Forelimb muscle (tissue), 1 donor: ENCODE results near the gene HJURP. TPM values are rescaled to one million over a fixed set of nuclear protein-coding genes. Genes with fewer than 3 reads are reported as not detected.

Experiments used
- DNase-seq: peaks from one replicate; pipeline ENCODE4 v3.0.0-alpha.2; 2013; ENCODE audit warnings: low read depth
- polyA plus RNA-seq: library from polyadenylated mRNA; unstranded; fragments of 120-200 nt; gene quantifications from one replicate; pipeline ENCODE4 v1.2.1, GENCODE V29; 2013; ENCODE audit not compliant: insufficient read length

Gene HJURP
- polyA plus RNA-seq, 1 donor, result 10.0 TPM

DNA sequence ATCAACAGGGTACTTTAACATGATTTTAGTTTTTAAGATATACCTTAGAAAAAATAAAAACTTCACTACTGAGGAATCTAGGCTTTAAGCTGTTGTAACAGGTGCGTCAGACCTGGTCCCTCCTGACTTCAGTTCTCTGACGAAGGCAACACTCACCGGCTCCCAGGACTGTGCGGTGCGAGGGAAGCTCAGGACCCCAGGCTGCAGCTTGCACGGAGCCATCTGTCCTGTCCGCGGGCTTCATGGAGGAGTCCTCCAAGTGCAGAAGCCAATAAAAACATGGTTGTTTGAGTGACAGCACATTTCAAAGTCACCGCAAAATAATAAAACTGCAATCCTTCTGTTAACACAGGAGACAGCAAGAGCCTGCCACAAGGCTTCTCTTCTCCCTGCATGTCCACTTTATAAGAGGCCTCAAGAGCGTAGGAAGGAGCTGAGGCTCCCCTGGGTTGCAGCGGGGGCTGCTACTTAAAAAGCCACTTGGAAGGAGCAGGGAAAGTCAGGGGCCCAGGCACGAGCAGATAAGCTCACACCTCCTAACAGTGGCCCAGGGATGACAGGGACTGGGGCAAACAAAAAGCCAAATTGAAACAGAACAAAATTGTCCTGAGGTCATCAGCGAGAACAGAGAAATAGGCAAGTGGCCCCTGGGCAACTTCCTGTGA is 4.6 kb downstream of the HJURP start:
- no peak for DNase-seq

DNA sequence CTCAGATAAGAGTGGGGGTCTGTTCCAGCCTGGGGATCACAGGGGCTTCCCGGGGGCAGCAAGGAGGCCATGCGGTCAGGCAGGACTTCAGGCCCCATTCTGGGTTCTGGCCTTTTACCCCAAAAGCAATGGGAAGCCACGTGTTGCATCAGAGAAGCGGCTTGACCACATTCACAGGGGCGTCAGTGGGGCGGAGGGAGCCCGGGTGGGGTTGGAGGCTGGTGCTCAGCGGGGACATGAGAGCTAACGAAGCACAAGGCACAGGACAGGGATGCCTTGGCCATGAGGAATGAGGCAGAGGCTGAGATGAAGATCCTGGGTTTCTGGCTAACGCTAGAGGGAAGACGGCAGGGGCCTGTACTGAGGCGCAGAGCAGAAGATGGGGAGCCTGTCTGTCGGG is 6.1 kb downstream of the HJURP start:
- no peak for DNase-seq

DNA sequence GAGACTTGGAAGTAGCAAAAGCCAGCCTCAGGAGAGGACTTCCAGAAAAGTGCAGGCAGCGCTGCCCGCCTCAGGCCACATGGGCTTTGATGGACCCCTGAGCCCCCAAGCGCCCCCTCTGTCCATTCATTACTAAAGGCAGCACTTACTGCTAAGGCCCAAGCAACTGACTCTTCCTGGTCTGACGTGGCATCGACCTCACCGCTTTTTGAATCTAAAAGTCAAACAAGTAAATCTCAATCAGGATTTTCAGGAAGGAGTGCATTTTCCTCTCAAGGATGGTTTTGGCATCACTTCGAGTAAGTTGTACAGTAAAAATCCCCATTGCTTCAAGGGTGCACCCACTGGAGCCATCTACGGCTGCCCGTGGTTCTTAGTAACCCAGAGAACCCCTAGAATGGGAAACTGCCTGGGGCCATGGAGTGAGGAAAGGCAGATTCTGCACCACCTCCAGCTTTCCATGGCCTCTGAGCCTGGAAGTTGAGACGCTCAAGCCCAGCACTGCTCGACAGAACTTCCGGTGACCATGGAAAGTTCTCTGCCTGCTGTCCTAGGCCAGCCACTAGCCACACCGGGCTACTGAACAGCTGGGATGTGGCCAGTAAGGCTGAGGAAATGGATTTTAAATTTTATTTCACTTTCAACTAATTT is 7.0 kb downstream of the HJURP start:
- no peak for DNase-seq

DNA sequence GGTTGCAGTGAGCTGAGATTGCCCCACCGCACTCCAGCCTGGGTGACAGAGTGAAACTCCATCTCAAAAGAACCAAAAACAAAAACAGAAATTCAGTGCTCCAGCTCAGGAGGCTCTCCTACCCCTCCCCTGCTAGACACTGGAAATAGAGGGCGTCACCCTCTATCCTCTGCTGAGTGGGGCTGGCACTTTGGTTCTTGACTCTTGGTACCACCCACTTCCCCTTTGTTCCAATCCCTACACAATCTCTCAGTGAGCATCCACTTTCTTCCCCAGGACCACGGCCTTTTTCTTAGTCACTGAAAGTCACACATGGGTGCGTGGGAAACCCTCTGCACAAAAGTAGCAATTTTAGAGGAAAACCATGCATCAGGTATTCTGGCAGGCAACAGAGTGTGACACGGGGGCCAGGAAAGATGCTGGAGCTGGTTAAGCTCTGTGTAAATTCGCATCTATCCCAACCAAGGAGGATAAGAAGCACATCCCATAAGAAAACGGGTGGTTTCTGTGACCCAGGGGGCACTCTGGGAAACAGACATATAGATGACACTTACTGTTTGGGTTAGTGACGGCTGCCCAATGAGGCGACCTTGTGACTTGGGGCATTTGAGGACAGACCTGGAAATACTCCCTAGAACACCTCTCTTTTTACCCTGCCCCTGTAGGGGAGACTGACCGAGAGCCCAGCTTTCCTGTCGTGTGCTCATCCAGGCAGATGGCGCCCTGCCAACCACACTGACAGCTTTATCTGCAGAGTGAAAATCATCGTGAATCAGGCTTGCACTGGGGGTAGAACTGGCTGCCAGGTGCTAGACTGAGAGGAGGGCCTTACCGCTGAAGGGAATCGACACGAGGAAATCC is 7.7 kb downstream of the HJURP start:
- DNase-seq, result no peak

DNA sequence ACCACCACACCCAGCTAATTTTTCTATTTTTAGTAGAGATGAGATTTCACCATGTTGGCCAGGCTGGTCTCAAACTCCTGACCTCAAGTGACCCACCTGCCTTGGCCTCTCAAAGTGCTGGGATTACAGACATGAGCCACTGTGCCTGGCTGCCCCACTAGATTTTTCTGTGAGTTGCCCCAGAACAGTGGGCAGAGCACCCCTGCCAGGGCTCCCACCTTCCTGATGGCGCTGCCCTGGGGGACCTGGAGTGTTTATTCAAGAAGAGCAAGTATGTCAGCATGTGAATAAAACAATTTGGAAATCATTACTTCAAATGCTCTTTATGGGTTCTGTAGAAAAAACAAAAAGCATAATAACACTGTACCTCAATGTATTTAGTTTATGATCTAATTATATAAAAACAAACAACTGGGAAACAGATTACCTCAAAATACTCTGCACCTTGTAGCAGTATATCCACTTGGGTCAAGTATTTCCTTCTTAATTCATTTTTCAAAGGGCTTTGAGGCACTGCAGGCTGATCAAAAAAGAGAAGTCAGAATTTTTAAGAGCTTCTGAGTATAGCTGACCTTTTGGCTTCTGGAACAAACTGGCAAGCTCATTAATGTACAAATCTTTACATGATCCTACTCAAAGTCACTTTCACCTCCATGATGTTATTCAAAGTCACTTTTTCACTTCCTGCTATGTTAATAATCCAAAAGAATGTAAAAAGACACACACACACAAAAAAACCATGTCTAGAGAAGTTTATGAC is 8.9 kb downstream of the HJURP start:
- DNase-seq, result no peak

DNA sequence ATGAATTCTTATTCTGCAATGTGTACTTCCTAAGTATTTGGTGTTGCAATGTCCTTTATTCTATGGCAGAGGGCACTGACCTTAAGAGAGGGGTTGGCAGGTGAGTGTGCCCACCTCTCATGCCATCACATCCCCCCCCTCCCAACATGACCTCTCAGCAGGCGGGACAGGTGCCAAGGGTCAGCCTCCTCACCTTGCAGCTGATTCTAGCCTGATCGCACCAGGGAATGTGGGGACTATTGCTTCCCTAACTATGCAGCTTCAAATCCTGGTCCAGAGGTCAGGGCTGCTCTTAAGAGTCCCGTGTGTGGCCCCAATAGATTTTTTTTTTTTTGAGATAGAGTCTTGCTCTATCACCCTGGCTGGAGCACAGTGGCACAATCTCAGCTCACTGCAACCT is 9.5 kb downstream of the HJURP start:
- DNase-seq, result no peak

DNA sequence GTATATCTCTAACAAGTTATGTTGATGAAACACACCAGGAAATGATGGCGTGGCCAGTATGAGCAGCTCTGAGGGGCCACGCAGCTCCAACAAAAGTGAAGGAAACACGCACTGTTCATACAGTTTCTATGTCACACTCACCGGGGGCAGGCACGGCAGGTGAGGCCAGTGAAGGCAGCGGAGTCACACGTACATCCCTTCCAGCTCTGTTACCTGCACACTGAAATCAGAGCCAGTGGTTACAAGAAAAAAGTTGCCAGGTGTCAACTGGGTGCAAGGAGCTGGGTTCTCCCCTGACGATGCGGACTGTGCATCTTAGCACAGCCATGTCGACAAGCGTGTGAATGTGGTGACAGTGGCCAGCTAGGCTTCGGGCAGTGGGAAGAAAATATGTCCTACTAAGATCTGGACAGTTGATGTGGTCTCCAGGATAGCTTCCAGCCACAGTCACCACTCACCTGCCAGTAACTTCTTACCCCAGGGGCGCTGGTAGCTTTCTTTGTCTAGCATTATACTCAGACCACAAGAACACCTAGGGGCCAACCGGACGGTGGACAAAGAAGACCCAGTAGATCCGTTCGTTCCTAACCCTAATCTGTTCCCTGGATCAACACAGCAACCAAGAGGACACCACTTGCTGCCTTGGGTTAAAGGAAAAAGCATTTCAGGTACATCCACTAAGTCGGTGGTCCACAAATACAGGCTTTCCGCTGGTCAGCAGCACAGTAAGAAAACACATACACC is 10.1 kb downstream of the HJURP start:
- DNase-seq, result no peak

DNA sequence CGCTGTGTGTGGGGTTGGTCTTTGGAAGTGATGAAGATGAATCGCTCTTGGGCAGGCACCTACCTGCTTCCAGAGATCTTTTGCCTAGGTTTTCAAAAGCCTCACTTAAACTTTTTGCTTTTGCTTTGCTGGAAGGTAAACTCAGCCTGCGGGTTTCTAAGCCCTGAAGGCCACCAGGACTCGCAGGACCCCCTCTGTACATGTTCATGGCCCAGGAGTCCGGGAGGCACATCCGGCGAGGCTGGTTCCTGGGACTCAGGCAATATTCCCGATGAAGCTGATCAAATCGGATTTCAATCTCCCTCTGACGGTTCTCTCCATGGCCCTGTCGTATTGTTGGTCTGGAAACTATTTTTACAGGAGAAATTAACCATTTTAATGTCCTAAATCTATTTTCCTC is 13.2 kb downstream of the HJURP start:
- no peak for DNase-seq

DNA sequence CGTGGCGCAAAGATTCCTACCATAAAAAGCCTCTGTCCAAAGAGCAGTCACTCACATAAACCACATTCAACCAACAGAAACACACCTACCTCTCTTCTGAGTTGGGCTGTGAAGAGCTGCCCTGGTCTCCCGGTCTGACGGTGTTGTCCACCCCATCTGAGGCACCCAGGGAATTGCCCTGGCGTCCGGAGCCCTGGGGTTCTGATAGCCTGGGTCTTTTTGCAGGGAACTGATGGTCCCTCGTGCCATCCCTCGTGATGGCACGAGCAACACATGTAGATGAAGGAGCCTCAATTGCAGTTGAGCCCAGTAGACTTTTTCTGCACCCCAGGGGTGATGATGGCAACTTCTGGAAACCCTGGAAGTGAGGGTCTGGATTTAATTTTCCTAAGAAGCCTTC is 13.8 kb downstream of the HJURP start:
- DNase-seq, result no peak

DNA sequence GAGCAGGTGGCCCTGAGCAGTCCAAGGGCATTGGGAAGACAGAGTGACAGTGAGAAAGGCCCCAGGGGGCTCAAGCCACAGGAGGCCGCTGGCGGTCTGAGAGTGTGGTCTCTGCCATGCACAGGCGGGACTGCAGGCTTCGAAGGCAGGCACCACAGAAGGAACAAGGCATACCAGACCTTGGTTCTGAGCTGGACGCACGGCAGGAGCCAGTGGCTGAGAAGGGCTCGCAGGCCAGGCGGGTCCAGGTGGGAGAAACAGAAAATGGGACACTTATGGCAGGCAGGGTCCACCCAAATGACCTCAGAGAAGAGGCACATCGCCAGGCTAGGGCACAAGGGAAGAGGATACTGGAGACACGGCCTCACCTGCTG is 14.9 kb downstream of the HJURP start:
- no peak for DNase-seq

DNA sequence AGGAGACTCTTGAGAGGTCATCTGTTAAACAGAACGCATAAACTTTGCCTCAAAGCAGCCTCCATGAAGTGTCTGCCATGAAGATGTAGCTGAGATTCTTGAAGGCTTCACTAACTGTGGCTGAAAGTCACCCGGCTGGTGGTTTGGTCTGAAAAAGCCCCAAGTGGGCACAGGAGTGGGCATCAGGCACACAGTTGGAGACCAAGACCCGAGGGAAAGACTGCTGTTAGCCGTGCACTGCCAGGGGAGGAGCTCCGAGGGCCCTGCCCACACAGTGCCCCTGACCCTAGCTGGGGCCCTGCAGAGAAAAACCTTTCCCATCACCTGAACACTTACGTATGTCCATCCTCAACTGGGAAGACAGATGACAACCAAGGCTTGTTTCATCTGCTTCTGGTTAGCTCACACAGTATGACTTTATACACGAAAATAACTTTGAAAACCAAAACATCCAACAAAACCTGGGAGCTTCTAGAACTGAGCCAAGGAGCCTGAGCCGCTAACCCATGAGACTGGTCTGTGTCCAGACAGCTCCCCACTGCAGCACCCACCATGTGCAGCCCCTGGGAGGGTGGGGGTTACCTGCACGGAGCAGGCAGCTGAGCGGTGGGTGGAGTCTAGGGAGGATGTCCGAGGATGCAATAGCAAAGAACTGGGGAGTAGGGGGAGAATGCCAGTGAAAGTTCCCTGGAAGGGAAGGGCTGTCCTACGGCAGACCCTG is 15.4 kb downstream of the HJURP start:
- DNase-seq, result no peak

DNA sequence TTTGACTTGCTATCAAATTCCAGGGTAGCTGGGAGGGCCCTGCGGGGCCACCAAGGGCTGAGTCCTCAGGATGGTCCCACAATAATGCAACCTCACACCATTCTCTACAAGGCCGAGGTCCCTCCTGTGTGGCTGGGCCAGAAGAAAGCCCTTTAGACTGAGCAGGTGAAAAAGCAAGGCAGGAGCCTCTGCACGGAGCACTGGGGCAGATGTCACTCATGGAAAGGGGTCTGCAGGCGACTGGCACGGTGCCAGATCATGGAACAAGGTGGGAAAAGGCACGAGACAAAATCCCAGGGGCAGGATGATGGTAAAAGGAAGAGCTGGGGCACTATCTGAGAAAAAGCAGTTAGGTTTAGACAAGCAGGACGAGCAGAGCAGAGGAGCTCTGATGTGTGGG is 16.1 kb downstream of the HJURP start:
- DNase-seq, result no peak

DNA sequence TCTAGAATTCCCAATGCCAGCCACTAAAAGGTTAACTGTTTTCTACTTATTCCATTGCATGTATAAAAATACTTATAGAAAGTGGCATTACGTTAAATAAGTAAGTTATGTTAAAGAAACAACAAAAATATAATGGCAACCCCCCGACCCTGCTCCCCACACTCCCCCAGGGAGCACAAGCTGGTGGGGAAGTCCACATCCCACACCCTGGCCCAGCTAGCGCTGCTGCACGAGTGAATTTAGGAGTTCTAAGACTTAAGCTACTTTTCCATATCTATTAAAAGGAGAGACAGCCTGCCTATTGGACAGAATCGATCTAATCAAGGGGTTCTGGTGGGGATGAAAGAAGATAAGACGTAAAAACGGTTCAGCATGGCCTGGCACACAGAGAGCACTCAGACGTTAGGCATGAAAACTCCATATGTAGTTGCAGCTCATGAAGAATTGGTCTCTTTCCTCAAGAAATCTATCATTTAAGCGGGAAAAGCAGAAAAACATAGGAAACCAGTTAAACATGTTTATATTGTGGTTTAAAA is 16.6 kb downstream of the HJURP start:
- no peak for DNase-seq

DNA sequence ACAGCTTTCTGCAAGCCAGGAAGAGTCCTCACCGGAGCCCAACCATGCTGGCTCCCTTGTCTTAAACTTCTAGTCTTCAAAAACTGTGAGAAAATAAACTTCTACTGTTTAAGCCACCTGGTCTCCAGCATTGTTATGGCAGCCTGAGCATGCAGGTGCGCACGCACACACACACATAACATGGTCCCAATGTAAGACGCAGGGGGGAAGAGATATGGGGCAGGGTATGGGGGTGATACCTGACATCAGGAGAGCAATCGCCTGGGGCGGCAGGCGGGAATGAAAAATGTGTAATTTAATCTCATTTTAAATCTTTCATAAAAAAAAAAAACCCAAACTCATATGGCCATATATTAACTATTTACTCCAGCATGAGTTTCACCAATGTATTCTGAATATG is 18.0 kb downstream of the HJURP start:
- DNase-seq, result no peak

DNA sequence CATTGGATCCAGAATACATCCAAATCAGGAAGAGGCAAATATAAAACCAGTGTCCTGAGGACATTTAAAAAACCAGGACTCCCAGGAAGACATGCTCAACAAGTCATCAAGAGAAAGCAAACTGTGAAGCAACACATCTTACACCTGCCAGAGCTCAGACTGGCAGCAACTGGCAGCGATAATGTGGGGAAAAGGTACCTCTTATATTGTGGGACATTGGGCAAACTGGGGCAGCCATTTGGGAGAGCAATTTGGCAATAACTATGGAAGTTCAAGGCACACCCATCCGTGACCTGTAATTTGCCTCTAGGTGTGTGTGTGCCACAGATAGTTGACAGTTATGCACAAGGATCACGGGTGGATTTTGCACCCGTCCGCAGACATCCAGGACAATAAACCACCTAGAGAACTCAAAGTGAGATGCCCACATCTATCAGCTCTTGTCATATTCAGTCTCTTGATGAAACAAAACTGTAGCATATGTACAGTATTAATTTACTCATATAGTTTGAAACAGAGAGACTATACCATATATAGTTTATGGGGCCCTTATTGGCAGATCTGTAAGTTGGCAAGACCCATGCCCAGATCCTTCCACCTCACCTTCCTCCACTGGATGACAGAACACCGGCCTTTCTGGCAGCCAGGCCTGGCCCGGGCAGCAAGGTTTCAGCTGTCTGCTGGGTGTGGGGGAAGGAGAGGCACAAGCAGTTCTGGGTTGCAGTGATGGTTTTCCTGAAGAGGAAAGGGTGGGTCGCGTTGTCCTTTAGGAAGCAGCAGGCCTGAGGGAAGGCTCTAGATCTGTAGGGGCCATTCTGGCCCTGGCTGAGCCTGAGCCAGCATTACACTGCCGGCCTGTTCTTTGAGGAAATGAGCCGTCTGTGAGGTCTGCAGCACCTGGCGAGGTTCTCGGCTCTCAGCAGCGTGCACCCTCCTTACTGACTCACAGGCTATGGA is 18.8 kb downstream of the HJURP start:
- DNase-seq, result no peak

DNA sequence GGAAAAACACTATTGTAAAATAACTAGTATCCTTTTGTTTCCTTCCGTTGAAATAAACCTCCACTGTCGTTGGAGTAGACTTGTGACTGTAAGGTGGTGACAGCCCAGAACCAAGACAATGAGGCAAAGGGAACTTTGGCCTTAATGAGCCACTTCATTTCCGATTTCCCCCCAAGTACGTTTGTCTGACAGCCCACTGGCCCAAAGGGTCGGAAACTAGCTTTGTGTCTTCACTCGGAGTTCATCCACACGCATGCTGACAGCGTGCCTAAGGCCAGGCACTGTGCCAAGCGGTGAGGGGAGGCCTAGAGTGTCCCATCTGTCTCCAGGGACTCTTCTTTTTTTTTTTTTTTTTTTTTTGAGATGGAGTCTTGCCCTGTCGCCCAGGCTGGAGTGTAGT is 21.0 kb downstream of the HJURP start:
- DNase-seq, result no peak

DNA sequence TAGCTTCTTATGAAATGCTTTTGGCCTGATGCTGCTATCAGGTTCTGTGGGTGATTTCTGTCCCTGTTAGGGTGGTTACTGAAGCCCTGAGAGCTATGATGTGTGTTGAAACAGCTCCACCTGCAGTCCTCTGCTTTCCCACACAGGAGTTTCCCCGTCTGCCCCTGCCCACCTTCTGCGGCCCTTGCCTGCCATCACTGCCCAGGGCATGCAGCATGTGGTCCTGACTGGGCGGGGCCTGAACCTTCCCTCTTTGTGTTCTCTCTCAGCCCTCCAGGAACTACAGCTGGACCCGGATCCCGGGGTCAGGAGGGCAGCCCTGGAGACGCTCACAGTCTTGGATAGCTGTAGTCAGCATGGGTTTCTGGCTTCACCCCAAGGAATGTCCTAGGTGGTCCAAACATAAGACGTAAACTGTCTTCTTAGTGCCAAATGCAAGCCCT is 21.4 kb downstream of the HJURP start:
- DNase-seq, result no peak

DNA sequence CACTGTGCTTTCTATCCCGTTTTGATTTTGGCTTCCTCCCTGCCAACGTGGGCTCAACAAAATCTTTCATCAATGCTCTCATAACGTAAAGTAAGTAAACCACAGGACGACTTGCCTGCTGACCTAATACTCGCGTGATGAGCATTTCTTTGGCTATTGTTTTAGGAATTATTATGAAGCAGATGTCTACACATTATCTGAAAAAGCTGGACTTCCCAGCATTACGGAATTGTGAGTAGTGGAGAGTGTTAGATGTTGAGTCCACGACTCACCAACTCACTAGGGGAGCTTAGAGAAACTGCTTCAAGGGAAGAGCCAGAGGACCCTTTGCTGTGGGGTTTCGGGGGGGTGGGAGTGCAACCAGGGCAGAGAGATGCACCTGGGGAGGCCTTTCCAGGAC is 21.9 kb downstream of the HJURP start:
- DNase-seq, result no peak

DNA sequence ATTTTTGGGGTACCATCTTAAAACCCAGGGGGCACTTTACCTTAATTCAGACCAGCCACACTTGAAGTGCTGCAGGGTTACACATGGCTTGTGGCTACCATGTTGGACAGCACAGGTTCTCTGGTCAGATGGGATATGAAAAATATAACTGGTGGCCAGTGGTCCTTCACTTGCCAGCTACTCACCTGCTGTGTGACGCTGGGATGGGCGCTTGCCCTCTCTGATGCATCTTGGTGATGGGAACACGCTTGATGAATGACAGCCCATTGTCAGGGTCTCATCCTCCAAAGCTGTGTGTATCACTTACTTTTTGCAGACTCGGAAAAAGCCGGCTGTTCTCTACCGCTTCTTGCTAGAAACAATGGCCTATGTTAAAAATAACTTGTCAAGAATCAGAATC is 22.5 kb downstream of the HJURP start:
- no peak for DNase-seq
